HepG2 (cell line): ENCODE data around the gene NEURL3. TPM values are rescaled to one million over a fixed set of nuclear protein-coding genes. Genes with fewer than 3 reads are reported as not detected.
A peak's percentile ranks its signal among the peaks of the same experiment; 100 is the strongest.

ENCODE experiments used
- DZIP1 ChIP-seq: sonication (generic); formaldehyde crosslinking; IDR thresholded peaks from 2 replicates; pipeline ENCODE4 v1.5.0; 2020; ENCODE audit warnings: mild to moderate bottlenecking, missing genetic modification reagents
- HES4 ChIP-seq: sonication (generic); formaldehyde crosslinking; IDR thresholded peaks from 2 replicates; pipeline ENCODE4 v1.9.0; 2021; ENCODE audit warnings: mild to moderate bottlenecking, missing genetic modification reagents, borderline replicate concordance
- KDM2A ChIP-seq: sonication (generic); formaldehyde crosslinking; IDR thresholded peaks from 2 replicates; pipeline ENCODE4 v1.4.0; 2020; ENCODE audit warnings: low read depth, missing genetic modification reagents, borderline replicate concordance
- ZNF136 ChIP-seq: sonication (generic); formaldehyde crosslinking; IDR thresholded peaks from 2 replicates; pipeline ENCODE4 v1.8.1; 2022; ENCODE audit warnings: low read depth, mild to moderate bottlenecking, moderate library complexity, missing genetic modification reagents
- ZNF430 ChIP-seq: sonication (generic); formaldehyde crosslinking; IDR thresholded peaks from 2 replicates; pipeline ENCODE4 v1.9.0; 2021; ENCODE audit warnings: mild to moderate bottlenecking, missing genetic modification reagents
- ZNF441 ChIP-seq: sonication (generic); formaldehyde crosslinking; IDR thresholded peaks from 2 replicates; pipeline ENCODE4 v1.7.0; 2021; ENCODE audit warnings: missing genetic modification reagents, borderline replicate concordance
- ZNF614 ChIP-seq: IDR thresholded peaks from 2 replicates; pipeline ENCODE4 v1.6.1; 2018; ENCODE audit warnings: missing biosample characterization, missing genetic modification reagents, inconsistent platforms, borderline replicate concordance
- ZNF710 ChIP-seq: sonication (generic); formaldehyde crosslinking; IDR thresholded peaks from 2 replicates; pipeline ENCODE4 v1.5.0; 2020; ENCODE audit warnings: mild to moderate bottlenecking, missing genetic modification reagents, borderline replicate concordance
- polyA plus RNA-seq, 8 experiments: library from polyadenylated mRNA; depleted of rRNA in 3 of 8; stranded (reverse) in 7 of 8; unstranded in 1 of 8; fragments of >200 nt; fragmentation: Illumina TruSeq in 4 of 8; extraction: Trizol in 4 of 8; gene quantifications; 2 replicates each; pipeline versions ENCODE4 v1.2.1 to v1.2.3, GENCODE V29; 2011 to 2016; ENCODE audit warnings: low read depth in 4 of 8, missing spikeins in 1 of 8, mixed read lengths in 1 of 8; ENCODE audit not compliant: insufficient read depth in 1 of 8
- total RNA-seq, 5 experiments: library from RNA; depleted of rRNA; stranded (reverse); fragments of >200 nt; fragmentation: Illumina TruSeq; extraction: Trizol; gene quantifications; 2 replicates each; pipeline ENCODE4 v1.2.3, GENCODE V29; 2016; ENCODE audit warnings: low read depth in 1 of 5
- TF ChIP-seq, protein P1 (sequence below): IDR thresholded peaks from 2 replicates; pipeline ENCODE4 v1.6.1; 2016; ENCODE audit warnings: missing compliant biosample characterization, missing genetic modification reagents, borderline replicate concordance
- TF ChIP-seq, protein P2 (sequence below): sonication (generic); formaldehyde crosslinking; IDR thresholded peaks from 2 replicates; pipeline ENCODE4 v1.4.0; 2020; ENCODE audit warnings: missing genetic modification reagents
- TF ChIP-seq, protein P3 (sequence below): IDR thresholded peaks from 2 replicates; pipeline ENCODE4 v1.4.0; 2020; ENCODE audit warnings: mild to moderate bottlenecking, missing genetic modification reagents

The NEURL3 gene
- total and polyA plus RNA-seq, 2 of the 13 experiments (the other 11 are each of a cell fraction or from before 2014, with no cell fraction given): 0.16 to 1.2 TPM

GRCh38 chr2:96554293-96555145 lies 49.4 kb upstream of the NEURL3 start (continued):
- TF ChIP-seq, protein P1, sequence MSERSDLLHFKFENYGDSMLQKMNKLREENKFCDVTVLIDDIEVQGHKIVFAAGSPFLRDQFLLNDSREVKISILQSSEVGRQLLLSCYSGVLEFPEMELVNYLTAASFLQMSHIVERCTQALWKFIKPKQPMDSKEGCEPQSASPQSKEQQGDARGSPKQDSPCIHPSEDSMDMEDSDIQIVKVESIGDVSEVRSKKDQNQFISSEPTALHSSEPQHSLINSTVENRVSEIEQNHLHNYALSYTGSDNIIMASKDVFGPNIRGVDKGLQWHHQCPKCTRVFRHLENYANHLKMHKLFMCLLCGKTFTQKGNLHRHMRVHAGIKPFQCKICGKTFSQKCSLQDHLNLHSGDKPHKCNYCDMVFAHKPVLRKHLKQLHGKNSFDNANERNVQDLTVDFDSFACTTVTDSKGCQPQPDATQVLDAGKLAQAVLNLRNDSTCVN (CRISPR knock-in tag): no peak
- TF ChIP-seq ZNF430: peak; percentile 42; the same call in 1 of the 2 replicates
- peak; percentile 92 for TF ChIP-seq KDM2A (CRISPR knock-in tag)
- peak; percentile 60; the same call in 1 of the 2 replicates for TF ChIP-seq ZNF614 (CRISPR knock-in tag)
- no peak for TF ChIP-seq ZNF710 (CRISPR knock-in tag)
- TF ChIP-seq ZNF136 (CRISPR knock-in tag): no peak
- peak; percentile 52; the same call in 1 of the 2 replicates for TF ChIP-seq HES4
- TF ChIP-seq, protein P2, sequence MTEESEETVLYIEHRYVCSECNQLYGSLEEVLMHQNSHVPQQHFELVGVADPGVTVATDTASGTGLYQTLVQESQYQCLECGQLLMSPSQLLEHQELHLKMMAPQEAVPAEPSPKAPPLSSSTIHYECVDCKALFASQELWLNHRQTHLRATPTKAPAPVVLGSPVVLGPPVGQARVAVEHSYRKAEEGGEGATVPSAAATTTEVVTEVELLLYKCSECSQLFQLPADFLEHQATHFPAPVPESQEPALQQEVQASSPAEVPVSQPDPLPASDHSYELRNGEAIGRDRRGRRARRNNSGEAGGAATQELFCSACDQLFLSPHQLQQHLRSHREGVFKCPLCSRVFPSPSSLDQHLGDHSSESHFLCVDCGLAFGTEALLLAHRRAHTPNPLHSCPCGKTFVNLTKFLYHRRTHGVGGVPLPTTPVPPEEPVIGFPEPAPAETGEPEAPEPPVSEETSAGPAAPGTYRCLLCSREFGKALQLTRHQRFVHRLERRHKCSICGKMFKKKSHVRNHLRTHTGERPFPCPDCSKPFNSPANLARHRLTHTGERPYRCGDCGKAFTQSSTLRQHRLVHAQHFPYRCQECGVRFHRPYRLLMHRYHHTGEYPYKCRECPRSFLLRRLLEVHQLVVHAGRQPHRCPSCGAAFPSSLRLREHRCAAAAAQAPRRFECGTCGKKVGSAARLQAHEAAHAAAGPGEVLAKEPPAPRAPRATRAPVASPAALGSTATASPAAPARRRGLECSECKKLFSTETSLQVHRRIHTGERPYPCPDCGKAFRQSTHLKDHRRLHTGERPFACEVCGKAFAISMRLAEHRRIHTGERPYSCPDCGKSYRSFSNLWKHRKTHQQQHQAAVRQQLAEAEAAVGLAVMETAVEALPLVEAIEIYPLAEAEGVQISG (CRISPR knock-in tag): peak; percentile 69
- TF ChIP-seq DZIP1 (CRISPR knock-in tag): 0 out of 2 replicates have a peak, but pooled peaks have one; percentile 80
- 0 out of 2 replicates have a peak, but pooled peaks have one; percentile 33 for TF ChIP-seq ZNF441
- TF ChIP-seq, protein P3, sequence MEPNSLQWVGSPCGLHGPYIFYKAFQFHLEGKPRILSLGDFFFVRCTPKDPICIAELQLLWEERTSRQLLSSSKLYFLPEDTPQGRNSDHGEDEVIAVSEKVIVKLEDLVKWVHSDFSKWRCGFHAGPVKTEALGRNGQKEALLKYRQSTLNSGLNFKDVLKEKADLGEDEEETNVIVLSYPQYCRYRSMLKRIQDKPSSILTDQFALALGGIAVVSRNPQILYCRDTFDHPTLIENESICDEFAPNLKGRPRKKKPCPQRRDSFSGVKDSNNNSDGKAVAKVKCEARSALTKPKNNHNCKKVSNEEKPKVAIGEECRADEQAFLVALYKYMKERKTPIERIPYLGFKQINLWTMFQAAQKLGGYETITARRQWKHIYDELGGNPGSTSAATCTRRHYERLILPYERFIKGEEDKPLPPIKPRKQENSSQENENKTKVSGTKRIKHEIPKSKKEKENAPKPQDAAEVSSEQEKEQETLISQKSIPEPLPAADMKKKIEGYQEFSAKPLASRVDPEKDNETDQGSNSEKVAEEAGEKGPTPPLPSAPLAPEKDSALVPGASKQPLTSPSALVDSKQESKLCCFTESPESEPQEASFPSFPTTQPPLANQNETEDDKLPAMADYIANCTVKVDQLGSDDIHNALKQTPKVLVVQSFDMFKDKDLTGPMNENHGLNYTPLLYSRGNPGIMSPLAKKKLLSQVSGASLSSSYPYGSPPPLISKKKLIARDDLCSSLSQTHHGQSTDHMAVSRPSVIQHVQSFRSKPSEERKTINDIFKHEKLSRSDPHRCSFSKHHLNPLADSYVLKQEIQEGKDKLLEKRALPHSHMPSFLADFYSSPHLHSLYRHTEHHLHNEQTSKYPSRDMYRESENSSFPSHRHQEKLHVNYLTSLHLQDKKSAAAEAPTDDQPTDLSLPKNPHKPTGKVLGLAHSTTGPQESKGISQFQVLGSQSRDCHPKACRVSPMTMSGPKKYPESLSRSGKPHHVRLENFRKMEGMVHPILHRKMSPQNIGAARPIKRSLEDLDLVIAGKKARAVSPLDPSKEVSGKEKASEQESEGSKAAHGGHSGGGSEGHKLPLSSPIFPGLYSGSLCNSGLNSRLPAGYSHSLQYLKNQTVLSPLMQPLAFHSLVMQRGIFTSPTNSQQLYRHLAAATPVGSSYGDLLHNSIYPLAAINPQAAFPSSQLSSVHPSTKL (CRISPR knock-in tag): peak; percentile 25; the same call in 1 of the 2 replicates
